Ammon's horn (tissue), 1 donor: ENCODE results near the gene DOCK8.
A peak's percentile ranks its signal among the peaks of the same experiment; 100 is the strongest.

ENCODE experiments used
- DNase-seq: peaks from one replicate; pipeline ENCODE4 v3.0.0-alpha.2; 2016; ENCODE audit warnings: low spot score

DOCK8 gene

GRCh38 chr9:266228-266627 lies 51.6 kb downstream of the DOCK8 start:
- DNase-seq = no peak

GRCh38 chr9:268616-269015 lies 54.0 kb downstream of the DOCK8 start:
- no peak for DNase-seq

GRCh38 chr9:269081-269711 lies 54.5 kb downstream of the DOCK8 start:
- no peak for DNase-seq

- no peak for DNase-seq
These were observed 56.1 kb downstream of the DOCK8 start for GRCh38 chr9:270657-271237.

GRCh38 chr9:272251-273213 lies 57.9 kb downstream of the DOCK8 start:
- DNase-seq = peak; percentile 45

GRCh38 chr9:274406-274805 lies 59.7 kb downstream of the DOCK8 start:
- no peak for DNase-seq

- DNase-seq = no peak
These were observed 63.1 kb downstream of the DOCK8 start for GRCh38 chr9:277601-278295.

- DNase-seq = no peak
These were observed 64.0 kb downstream of the DOCK8 start for GRCh38 chr9:278651-279050.

GRCh38 chr9:279674-280073 lies 65.0 kb downstream of the DOCK8 start:
- no peak for DNase-seq

- no peak for DNase-seq
These were observed 67.3 kb downstream of the DOCK8 start for GRCh38 chr9:281741-282645.

- no peak for DNase-seq
These were observed 71.5 kb downstream of the DOCK8 start for GRCh38 chr9:286071-286740.

GRCh38 chr9:289121-289520 lies 74.5 kb downstream of the DOCK8 start:
- DNase-seq = no peak

GRCh38 chr9:292915-293314 lies 78.2 kb downstream of the DOCK8 start:
- DNase-seq = no peak

- DNase-seq = no peak
These were observed 80.9 kb downstream of the DOCK8 start for GRCh38 chr9:295576-295975.

GRCh38 chr9:296411-296810 lies 81.7 kb downstream of the DOCK8 start:
- DNase-seq = no peak

- DNase-seq = peak; percentile 82
These were observed 82.7 kb downstream of the DOCK8 start for GRCh38 chr9:297104-297972.

- no peak for DNase-seq
These were observed 88.8 kb downstream of the DOCK8 start for GRCh38 chr9:303502-303901.

- no peak for DNase-seq
These were observed 89.4 kb downstream of the DOCK8 start for GRCh38 chr9:304106-304505.

GRCh38 chr9:304519-305185 lies 90.0 kb downstream of the DOCK8 start:
- no peak for DNase-seq
